Stimulated activated memory B cell treated with anti-CD40 and anti-IgM and Interleukin-4, amounts not matched to agents 10 μg/mL and 1 μg/mL and 100 μg/mL, for 72 hours (primary cell): ENCODE results near the gene PNPLA6.

Source experiments
- ATAC-seq: fragments of 150-1000 bp; cut with Tn5 transposase; 2 replicates; pipeline ENCODE4 v1.10.0; 2021
- H3K27ac Mint-ChIP-seq: one replicate; pipeline ENCODE4 v1.8.0; 2022; ENCODE audit warnings: mild to moderate bottlenecking, mixed read lengths
- H3K27me3 Mint-ChIP-seq: one replicate; pipeline ENCODE4 v1.8.0; 2022; ENCODE audit warnings: mixed read lengths
- H3K36me3 Mint-ChIP-seq: one replicate; pipeline ENCODE4 v1.8.0; 2022; ENCODE audit warnings: mixed read lengths
- H3K4me1 Mint-ChIP-seq: one replicate; pipeline ENCODE4 v1.8.0; 2022; ENCODE audit warnings: mixed read lengths
- H3K4me3 Mint-ChIP-seq: one replicate; pipeline ENCODE4 v1.8.0; 2022; ENCODE audit warnings: mild to moderate bottlenecking, moderate library complexity, mixed read lengths
- H3K9me3 Mint-ChIP-seq: one replicate; pipeline ENCODE4 v1.8.0; 2022; ENCODE audit warnings: mixed read lengths

The PNPLA6 gene

DNA sequence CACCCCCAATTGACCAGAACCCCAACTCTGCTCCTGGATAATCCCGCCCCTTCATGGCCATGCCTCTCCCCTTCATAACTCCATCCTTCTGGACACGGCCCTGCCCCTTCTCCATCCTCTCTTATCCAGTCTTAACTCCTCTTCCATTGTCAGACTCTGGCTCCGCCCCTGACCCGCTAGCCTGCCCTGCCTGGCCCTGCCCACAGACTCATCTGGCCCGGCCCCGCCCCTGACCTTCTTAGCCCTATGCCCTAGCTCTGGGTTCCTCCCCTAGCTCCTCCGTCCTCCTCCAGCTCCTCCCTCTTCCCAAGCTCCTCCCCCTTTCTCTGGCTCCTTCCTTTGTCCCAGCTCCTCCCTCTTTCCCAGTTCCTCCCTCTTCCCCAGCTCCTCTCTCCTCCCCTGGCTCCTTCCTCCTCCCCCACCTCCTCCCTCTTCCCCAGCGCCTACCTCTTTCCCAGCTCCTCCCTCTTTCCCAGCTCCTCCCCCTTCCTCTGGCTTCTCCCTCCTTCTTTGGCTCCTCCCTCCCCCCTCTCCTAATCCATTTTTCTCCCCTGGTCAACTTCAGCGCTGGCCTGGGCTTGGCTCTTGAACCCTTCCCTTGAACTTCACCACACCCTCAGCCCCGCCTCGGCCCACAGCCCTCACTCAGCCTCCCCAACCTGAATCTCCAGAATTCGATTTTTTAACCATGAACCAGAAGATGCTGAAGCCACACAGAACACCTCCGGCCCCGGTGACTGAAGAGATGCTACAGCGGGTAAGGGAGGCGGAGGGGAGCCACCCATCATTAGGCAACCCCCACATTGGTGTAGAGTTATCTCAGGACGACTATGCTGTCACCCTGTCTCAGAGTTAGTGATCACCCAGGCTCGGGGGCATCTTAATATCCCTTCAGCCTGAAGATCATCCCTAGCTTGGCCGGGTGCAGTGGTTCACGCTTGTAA lies 28.9 kb upstream of the PNPLA6 start:
- peaks cover 50% of the 10 kb centered on the region for H3K27me3 Mint-ChIP-seq
- H3K27ac Mint-ChIP-seq: no peak overlapping the region
- peaks cover 20% of the 10 kb centered on the region for H3K4me1 Mint-ChIP-seq
- peaks cover 6% of the 10 kb centered on the region for H3K36me3 Mint-ChIP-seq
- peak; percentile 71 for ATAC-seq
- H3K4me3 Mint-ChIP-seq: no peak overlapping the region
- peaks cover 8% of the 10 kb centered on the region for H3K9me3 Mint-ChIP-seq

DNA sequence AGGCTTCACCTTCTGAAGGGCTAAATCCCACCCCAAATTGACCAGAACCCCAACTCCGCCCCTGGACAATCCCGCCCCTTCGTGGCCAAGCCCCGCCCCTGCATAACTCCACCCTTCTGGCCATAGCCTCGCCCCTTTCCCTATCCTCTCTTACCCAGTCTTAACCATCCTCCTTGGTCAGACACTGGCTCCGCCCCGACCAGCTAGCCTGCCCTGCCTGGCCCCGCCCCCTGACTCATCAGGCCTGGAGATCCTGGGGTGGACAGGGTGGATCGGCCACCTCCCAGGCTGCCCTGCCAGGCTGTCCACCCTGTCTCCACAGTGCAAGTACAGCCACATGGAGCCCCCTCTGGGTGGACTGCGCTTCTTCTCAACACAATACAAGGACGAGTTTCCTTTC lies 27.6 kb upstream of the PNPLA6 start:
- Mint-ChIP-seq H3K36me3 (peaks cover 6% of the 10 kb centered on the region), H3K27ac (no peak overlapping the region)

DNA sequence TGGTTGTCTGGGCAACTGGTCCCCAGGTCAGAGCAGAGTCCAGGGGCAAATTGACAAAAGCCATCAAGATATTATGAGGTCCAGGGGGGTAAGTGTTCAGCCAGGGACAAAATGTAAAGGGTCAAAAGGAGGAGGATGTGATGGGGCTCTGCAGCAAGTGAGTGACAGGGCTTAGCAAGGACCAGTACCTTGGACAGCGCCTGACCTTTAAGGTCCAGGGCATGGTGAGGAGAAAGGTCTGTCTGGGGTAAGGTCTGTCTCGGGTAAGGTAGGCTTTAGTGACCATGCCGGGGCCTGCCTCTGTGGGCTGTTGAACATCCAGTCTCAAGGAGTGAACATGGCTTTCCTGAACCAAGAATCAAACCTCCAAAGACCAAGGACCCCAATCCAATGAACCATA lies 25.9 kb upstream of the PNPLA6 start:
- H3K4me3 Mint-ChIP-seq: no peak overlapping the region
- peaks cover 8% of the 10 kb centered on the region for H3K9me3 Mint-ChIP-seq
- H3K27ac Mint-ChIP-seq: no peak overlapping the region
- peaks cover 45% of the 10 kb centered on the region for H3K27me3 Mint-ChIP-seq
- ATAC-seq: no peak
- peaks cover 6% of the 10 kb centered on the region for H3K36me3 Mint-ChIP-seq
- peaks cover 18% of the 10 kb centered on the region for H3K4me1 Mint-ChIP-seq

More for the DNA sequence above, 27.6 kb upstream of the PNPLA6 start:
- no peak overlapping the region for H3K4me3 Mint-ChIP-seq
- peaks cover 18% of the 10 kb centered on the region for H3K4me1 Mint-ChIP-seq
- H3K9me3 Mint-ChIP-seq: peaks cover 8% of the 10 kb centered on the region
- H3K27me3 Mint-ChIP-seq: peaks cover 45% of the 10 kb centered on the region
- ATAC-seq: peak; percentile 61

DNA sequence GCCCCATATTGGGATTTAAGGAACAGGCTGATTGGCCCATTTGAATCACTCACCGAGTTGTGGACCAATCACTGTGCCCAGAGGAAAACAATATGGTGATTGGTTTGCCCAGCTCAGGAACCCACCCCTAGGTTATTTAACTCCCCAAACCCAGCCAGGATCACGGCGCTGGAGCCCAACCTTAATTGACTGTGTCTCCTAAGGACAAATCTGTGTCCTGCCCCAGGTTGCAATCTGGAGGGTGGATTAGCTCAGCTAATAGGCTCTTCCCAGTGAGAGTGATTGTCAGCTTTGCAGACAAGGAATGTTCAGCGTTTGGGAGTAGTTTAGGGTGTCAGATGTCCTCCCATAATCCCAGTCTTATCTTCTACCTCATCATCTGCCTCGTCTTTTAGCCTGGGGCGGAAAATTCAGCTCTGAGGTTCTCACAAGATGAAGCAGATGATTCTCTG lies 23.1 kb upstream of the PNPLA6 start:
- no peaks in the 10 kb centered on the region for H3K36me3 Mint-ChIP-seq

DNA sequence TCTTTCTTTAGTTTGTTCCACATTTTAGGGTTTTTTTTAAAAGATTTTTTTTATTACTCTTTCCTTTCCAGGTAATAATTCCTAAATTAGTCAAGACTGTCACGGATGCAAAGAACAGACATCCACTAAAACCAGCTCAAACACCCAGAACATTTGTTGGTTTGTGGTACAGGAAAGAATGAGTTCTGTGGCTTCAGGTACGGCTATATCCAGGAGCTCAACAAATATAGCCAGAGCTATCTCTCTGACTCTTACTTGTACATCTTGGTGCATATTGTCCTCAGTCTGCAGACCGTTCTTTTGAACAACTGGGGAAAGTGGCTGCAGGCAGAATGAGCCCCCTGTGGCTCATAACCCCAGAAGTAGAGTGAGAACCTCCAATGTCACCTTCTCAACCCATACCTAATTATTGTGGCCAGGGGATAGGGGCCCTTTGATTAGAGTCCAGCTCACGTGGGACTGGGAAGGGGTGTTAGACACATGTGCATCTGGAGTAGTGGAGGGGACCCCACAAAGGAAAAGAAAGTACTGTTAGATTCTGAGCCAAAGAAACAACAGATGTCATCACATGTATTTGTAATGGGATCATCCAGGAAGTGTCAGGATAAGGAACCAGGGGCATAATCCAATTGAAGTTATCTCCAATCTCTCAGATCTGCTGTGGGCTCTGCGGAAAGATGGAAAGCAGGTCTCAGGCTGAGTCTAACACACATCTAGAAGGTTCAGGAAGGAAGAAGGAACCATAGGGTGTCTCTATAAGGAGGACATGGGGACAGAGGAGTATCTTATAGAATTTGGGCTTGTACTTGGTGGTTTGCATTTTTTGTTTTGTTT lies 21.5 kb upstream of the PNPLA6 start:
- Mint-ChIP-seq H3K27ac (no peak overlapping the region), H3K4me1 (peaks cover 8% of the 10 kb centered on the region), H3K4me3 (no peak overlapping the region), H3K9me3 (no peaks in the 10 kb centered on the region), H3K27me3 (peaks cover 23% of the 10 kb centered on the region), H3K36me3 (no peaks in the 10 kb centered on the region)
- no peak for ATAC-seq

More for the DNA sequence above, 23.1 kb upstream of the PNPLA6 start:
- no peak for ATAC-seq
- Mint-ChIP-seq H3K4me3 (no peak overlapping the region), H3K9me3 (no peaks in the 10 kb centered on the region), H3K4me1 (peaks cover 8% of the 10 kb centered on the region), H3K27ac (no peak overlapping the region), H3K27me3 (peaks cover 33% of the 10 kb centered on the region)

DNA sequence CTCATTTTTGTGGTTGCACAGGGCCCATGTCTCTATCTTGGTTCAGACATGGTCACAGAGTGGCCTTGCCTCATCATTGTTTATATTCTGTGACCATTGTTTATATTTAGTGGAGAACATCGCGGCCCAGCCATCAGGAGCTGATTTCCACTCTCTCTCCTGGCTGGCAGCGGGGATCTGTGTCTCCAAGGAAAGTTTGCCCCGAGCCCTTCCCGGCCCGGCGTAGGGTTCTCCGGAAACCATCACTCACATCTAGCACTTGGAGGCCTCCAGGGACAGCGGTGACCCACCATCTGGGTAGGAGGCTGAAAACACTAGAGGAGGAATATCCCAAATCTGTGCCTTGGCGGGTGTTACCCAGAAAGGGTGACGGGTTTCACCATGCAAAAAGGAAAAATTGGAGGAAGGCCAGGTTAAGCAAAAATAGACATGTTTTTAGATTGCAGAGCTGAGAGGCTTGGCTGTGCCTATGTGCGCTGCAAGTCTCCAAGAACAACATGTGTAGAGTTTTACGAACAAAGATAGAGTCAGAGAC lies 20.3 kb upstream of the PNPLA6 start:
- peak overlapping the region; percentile 84 for H3K27ac Mint-ChIP-seq
- peaks cover 23% of the 10 kb centered on the region for H3K27me3 Mint-ChIP-seq
- H3K4me1 Mint-ChIP-seq: peaks cover 8% of the 10 kb centered on the region
- H3K9me3 Mint-ChIP-seq: no peaks in the 10 kb centered on the region
- H3K4me3 Mint-ChIP-seq: peak overlapping the region; percentile 82
- ATAC-seq: no peak
- no peaks in the 10 kb centered on the region for H3K36me3 Mint-ChIP-seq

DNA sequence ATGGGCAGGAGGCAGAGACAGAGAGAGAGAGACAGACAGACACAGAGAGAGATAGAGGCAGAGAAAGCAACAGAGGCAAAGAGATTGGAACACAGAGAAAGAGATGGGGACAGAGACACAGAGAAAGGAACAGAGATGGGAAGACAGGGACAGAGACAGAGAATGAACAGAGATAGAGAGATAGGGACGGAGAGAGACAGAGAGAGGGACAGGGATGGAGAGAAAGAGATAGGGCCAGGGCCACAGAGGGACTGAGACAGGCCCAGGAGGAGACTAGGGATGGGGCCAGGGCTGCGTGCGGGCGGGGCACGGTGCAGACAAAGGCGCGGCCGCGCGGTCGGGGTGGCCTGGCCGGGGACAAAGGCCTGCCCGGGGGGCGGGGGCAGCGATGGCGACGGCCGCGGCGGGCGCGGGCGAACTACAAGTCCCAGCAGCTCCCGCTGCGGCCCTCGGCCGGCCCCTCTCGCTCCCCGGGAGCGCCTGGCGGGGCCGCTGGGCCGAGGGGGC lies 19.8 kb upstream of the PNPLA6 start, which contains the start of gene ZNF358:
Gene ZNF358 (plus strand): TSS at position 459 of the 507 bp plus-strand sequence. CDS start 3,140 bp downstream, outside the sequence.
- Mint-ChIP-seq H3K27me3 (peaks cover 23% of the 10 kb centered on the region), H3K27ac (peak within 1 kb of the TSS; percentile 84), H3K36me3 (no peaks in the 10 kb centered on the region), H3K9me3 (no peaks in the 10 kb centered on the region), H3K4me1 (peaks cover 8% of the 10 kb centered on the region), H3K4me3 (peak within 1 kb of the TSS; percentile 82)
- peak; percentile 77 for ATAC-seq

DNA sequence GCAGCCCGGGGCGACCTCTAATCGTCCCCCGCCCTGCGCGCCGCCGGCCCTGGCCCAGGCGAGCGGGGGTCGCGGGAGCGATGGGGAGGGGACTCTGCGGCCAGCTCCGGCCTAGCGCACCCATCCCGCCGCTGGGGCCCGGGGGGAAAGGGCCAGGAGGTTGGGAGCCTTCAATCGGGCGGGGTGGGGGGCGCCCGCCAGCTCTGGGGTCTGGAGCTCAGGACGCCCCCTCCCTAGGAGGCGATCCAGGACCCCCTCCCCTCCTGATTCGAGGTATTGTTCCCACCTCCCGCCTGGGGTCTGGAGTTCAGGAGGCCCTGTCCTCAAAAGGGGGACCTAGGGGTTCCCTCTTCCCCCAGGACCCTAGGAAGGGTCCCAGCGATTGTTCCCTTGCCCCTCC lies 19.2 kb upstream of the PNPLA6 start:
- no peak for ATAC-seq
- Mint-ChIP-seq H3K27ac (peak overlapping the region; percentile 42), H3K27me3 (peaks cover 23% of the 10 kb centered on the region), H3K4me1 (peaks cover 8% of the 10 kb centered on the region), H3K9me3 (no peaks in the 10 kb centered on the region), H3K36me3 (no peaks in the 10 kb centered on the region), H3K4me3 (peak overlapping the region; percentile 33)

DNA sequence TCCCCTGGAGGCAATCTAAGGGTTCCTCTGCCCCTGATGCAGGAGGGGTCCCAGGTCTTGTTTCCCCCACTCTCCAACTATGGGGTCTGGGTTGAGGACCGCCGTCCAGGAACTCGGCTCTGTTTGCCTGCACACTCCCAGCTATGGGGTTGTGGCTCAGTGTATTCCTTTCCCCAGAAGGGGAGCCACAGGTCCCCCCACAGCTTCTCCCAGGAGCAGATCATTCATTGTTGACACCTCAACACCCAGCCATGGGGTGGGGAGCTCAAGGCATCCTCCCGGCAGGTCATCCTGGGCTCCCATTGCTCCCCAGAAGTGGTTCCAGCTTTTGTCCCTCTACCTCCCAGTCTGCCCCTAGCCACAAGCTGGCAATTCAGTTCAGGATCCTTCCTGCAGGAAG lies 18.6 kb upstream of the PNPLA6 start:
- peaks cover 23% of the 10 kb centered on the region for H3K27me3 Mint-ChIP-seq

DNA sequence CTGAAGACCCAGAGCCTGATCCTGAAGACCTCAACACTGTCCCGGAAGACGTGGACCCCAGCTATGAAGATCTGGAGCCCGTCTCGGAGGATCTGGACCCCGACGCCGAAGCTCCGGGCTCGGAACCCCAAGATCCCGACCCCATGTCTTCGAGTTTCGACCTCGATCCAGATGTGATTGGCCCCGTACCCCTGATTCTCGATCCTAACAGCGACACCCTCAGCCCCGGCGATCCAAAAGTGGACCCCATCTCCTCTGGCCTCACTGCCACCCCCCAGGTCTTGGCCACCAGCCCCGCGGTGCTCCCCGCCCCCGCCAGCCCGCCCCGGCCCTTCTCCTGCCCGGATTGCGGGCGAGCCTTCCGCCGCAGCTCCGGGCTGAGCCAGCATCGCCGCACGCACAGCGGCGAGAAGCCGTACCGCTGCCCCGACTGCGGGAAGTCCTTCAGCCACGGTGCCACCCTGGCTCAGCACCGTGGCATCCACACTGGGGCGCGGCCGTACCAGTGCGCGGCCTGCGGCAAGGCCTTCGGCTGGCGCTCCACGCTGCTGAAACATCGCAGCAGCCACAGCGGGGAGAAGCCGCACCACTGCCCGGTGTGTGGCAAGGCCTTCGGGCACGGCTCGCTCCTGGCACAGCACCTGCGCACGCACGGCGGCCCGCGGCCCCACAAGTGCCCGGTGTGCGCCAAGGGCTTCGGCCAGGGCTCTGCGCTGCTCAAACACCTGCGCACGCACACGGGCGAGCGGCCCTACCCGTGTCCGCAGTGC lies 16.0 kb upstream of the PNPLA6 start:
- H3K36me3 Mint-ChIP-seq: no peaks in the 10 kb centered on the region
- peaks cover 25% of the 10 kb centered on the region for H3K4me1 Mint-ChIP-seq
- peak; percentile 3 for ATAC-seq
- no peaks in the 10 kb centered on the region for H3K9me3 Mint-ChIP-seq
- H3K27ac Mint-ChIP-seq: no peak overlapping the region
- H3K4me3 Mint-ChIP-seq: no peak overlapping the region
- peaks cover 15% of the 10 kb centered on the region for H3K27me3 Mint-ChIP-seq

More for the DNA sequence above, 18.6 kb upstream of the PNPLA6 start:
- Mint-ChIP-seq H3K36me3 (no peaks in the 10 kb centered on the region), H3K27ac (peak overlapping the region; percentile 42), H3K4me3 (peak overlapping the region; percentile 33), H3K4me1 (peaks cover 12% of the 10 kb centered on the region), H3K9me3 (no peaks in the 10 kb centered on the region)
- no peak for ATAC-seq

DNA sequence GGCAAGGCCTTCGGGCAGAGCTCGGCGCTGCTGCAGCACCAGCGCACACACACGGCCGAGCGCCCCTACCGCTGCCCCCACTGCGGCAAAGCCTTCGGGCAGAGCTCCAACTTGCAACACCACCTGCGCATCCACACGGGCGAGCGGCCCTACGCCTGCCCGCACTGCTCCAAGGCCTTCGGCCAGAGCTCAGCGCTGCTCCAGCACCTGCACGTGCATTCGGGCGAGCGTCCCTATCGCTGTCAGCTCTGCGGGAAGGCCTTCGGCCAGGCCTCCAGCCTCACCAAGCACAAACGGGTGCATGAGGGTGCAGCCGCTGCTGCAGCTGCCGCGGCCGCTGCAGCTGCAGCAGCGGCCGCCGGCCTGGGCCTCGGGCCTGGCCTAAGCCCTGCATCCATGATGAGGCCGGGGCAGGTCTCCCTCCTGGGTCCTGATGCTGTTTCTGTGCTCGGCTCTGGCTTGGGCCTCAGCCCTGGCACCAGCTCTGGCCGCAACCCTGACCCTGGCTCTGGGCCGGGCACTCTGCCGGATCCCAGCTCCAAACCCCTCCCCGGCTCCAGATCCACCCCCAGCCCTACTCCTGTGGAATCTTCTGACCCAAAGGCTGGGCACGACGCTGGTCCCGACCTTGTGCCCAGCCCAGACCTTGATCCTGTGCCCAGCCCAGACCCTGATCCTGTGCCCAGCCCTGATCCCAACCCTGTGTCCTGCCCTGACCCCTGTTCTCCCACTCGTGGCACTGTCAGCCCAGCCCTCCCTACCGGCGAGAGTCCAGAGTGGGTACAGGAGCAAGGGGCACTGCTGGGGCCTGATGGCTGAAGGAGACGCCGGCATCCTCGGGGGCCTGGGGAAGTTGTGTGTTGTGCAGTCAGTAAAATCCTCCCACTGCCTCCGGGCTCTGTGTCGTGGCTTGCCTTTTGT lies 15.1 kb upstream of the PNPLA6 start:
- H3K27me3 Mint-ChIP-seq: peaks cover 6% of the 10 kb centered on the region
- H3K4me3 Mint-ChIP-seq: no peak overlapping the region
- no peak for ATAC-seq
- no peaks in the 10 kb centered on the region for H3K9me3 Mint-ChIP-seq
- H3K4me1 Mint-ChIP-seq: peaks cover 22% of the 10 kb centered on the region
- H3K36me3 Mint-ChIP-seq: no peaks in the 10 kb centered on the region
- H3K27ac Mint-ChIP-seq: no peak overlapping the region

DNA sequence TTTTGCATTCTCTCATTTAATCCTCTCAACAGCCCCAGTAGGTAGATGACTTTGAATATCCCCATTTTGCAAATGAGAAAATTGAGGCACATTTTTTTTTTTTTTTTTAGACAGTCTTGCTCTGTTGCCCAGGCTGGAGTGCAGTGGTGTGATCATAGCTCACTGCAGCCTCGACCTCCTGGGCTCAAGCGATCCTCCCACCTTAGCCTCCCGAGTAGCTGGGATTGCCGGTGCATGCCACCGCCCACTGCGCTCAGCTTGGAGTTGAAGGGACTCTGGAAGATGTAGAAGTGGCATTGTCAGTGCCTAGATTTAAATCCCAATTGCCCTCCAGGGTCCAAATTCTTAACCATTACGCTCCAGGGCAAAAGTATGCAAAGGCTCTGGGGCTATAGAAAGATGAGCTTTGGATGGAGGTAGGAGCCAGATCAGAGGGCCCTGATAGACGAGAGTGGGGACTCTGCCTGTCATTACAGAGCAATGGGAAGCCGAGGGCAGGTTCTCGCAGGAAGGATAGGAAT lies 13.9 kb upstream of the PNPLA6 start:
- ATAC-seq: no peak
- peak overlapping the region; percentile 62 for H3K27ac Mint-ChIP-seq
- H3K9me3 Mint-ChIP-seq: no peaks in the 10 kb centered on the region
- H3K4me1 Mint-ChIP-seq: peaks cover 17% of the 10 kb centered on the region
- H3K27me3 Mint-ChIP-seq: no peaks in the 10 kb centered on the region
- peaks cover 9% of the 10 kb centered on the region for H3K36me3 Mint-ChIP-seq
- peak overlapping the region; percentile 79 for H3K4me3 Mint-ChIP-seq
